Caki2 (cell line): ENCODE results near the gene FSHR. TPM values are rescaled to one million over a fixed set of nuclear protein-coding genes. Genes with fewer than 3 reads are reported as not detected.

Experiments used
- DNase-seq: peaks from one replicate; pipeline ENCODE4 v3.0.0-alpha.2; 2015; ENCODE audit warnings: low read depth
- in situ Hi-C: cut with HindIII; loops from 2 replicates; pipeline ENCODE4 v1.10.0; 2016; ENCODE audit warnings: low sequenced_read_pairs, low pct_unique_long_range_greater_than_20kb, mixed read lengths
- total RNA-seq: library from RNA; depleted of rRNA; stranded (reverse); fragments of >200 nt; shearing (Covaris generic); gene quantifications from 2 replicates; pipeline ENCODE4 v1.2.3, GENCODE V29; 2014; ENCODE audit warnings: low replicate concordance; rRNA removed

The FSHR gene
- total RNA-seq = not detected in 2 replicates

- DNase-seq = no peak
- in situ Hi-C loops = no loop called here
Measured at GRCh38 chr2:49154140-49154539, at the start of gene FSHR. Gene FSHR, minus strand, starts transcription at chr2:49154515. Its CDS starts 98 bp downstream, at chr2:49154417.

GRCh38 chr2:49199266-49199665, 45.0 kb upstream of the FSHR start:
- DNase-seq = no peak
- in situ Hi-C loops = no loop called here

- no peak for DNase-seq
- in situ Hi-C loops = no loop called here
Measured at GRCh38 chr2:49194701-49195100, 40.4 kb upstream of the FSHR start.

- no peak for DNase-seq
- in situ Hi-C loops = no loop called here
Measured at GRCh38 chr2:49192036-49192435, 37.7 kb upstream of the FSHR start.

- in situ Hi-C loops = no loop called here
- DNase-seq = no peak
Measured at GRCh38 chr2:49189512-49190225, 35.4 kb upstream of the FSHR start.

- in situ Hi-C loops = no loop called here
- no peak for DNase-seq
Measured at GRCh38 chr2:49186050-49186648, 31.8 kb upstream of the FSHR start.

- in situ Hi-C loops = no loop called here
- DNase-seq = no peak
Measured at GRCh38 chr2:49178656-49179055, 24.3 kb upstream of the FSHR start.

GRCh38 chr2:49177194-49177593, 22.9 kb upstream of the FSHR start:
- DNase-seq = no peak
- in situ Hi-C loops = no loop called here

GRCh38 chr2:49175831-49176230, 21.5 kb upstream of the FSHR start:
- DNase-seq = no peak
- in situ Hi-C loops = no loop called here

GRCh38 chr2:49174750-49175149, 20.4 kb upstream of the FSHR start:
- in situ Hi-C loops = no loop called here
- DNase-seq = no peak

GRCh38 chr2:49167131-49167530, 12.8 kb upstream of the FSHR start:
- in situ Hi-C loops = no loop called here
- DNase-seq = no peak

- in situ Hi-C loops = no loop called here
- no peak for DNase-seq
Measured at GRCh38 chr2:49165662-49166061, 11.3 kb upstream of the FSHR start.

- DNase-seq = no peak
- in situ Hi-C loops = no loop called here
Measured at GRCh38 chr2:49164729-49165128, 10.4 kb upstream of the FSHR start.

GRCh38 chr2:49162151-49162550, 7.8 kb upstream of the FSHR start:
- DNase-seq = no peak
- in situ Hi-C loops = no loop called here

GRCh38 chr2:49154891-49155290, 576 bp upstream of the FSHR start:
- DNase-seq = no peak
- in situ Hi-C loops = no loop called here

- no peak for DNase-seq
- in situ Hi-C loops = no loop called here
Measured at GRCh38 chr2:49153252-49153651, 1.1 kb downstream of the FSHR start.

- DNase-seq = no peak
- in situ Hi-C loops = no loop called here
Measured at GRCh38 chr2:49152824-49153223, 1.5 kb downstream of the FSHR start.

- in situ Hi-C loops = no loop called here
- no peak for DNase-seq
Measured at GRCh38 chr2:49146401-49146800, 7.9 kb downstream of the FSHR start.

GRCh38 chr2:49131801-49132200, 22.5 kb downstream of the FSHR start:
- DNase-seq = no peak
- in situ Hi-C loops = no loop called here

GRCh38 chr2:49129034-49129433, 25.3 kb downstream of the FSHR start:
- no peak for DNase-seq
- in situ Hi-C loops = no loop called here
